Loucy (cell line): ENCODE data around the gene FOLR2.

Experiments used
- H2AFZ ChIP-seq: fragments of 200-600 bp; sonication (generic); 2 replicates; pipeline ENCODE4 v1.6.0; 2016; ENCODE audit warnings: antibody characterized with exemption, mild to moderate bottlenecking, low read length, moderate library complexity
- H3F3A ChIP-seq: fragments of 200-600 bp; 2 replicates; pipeline ENCODE4 v1.6.0; 2016; ENCODE audit warnings: antibody characterized with exemption, low read depth, mild to moderate bottlenecking
- H3K27me3 ChIP-seq: fragments of 200-600 bp; sonication (generic); 2 replicates; pipeline ENCODE4 v1.6.1; 2014; ENCODE audit warnings: low read length, mild to moderate bottlenecking; ENCODE audit not compliant: insufficient read depth, poor library complexity, severe bottlenecking
- H3K36me3 ChIP-seq: fragments of 200-600 bp; sonication (generic); 2 replicates; pipeline ENCODE4 v1.6.1; 2016; ENCODE audit warnings: low read length; ENCODE audit not compliant: insufficient read depth
- H3K4me1 ChIP-seq: fragments of 200-600 bp; sonication (generic); 2 replicates; pipeline ENCODE4 v1.5.1; 2014; ENCODE audit warnings: low read length, mild to moderate bottlenecking; ENCODE audit not compliant: insufficient read depth, poor library complexity, severe bottlenecking
- H3K4me2 ChIP-seq: fragments of 200-600 bp; sonication (generic); 2 replicates; pipeline ENCODE4 v1.6.0; 2014; ENCODE audit warnings: antibody characterized with exemption, low read length, low read depth, mild to moderate bottlenecking; ENCODE audit not compliant: poor library complexity, severe bottlenecking
- H3K4me3 ChIP-seq: fragments of 200-600 bp; sonication (generic); 2 replicates; pipeline ENCODE4 v1.5.1; 2014; ENCODE audit warnings: low read length, mild to moderate bottlenecking, mixed read lengths; ENCODE audit not compliant: poor library complexity, severe bottlenecking
- H3K79me2 ChIP-seq: fragments of 200-600 bp; sonication (generic); 2 replicates; pipeline ENCODE4 v1.6.1; 2014; ENCODE audit warnings: low read length; ENCODE audit not compliant: insufficient read depth
- H3K9ac ChIP-seq: fragments of 200-600 bp; sonication (generic); 2 replicates; pipeline ENCODE4 v1.6.0; 2014; ENCODE audit warnings: mild to moderate bottlenecking, low read depth, low read length, moderate library complexity; ENCODE audit not compliant: poor library complexity, severe bottlenecking
- H3K9me2 ChIP-seq: fragments of 200-600 bp; sonication (generic); replicated peaks from 2 replicates; pipeline ENCODE4 v1.6.1; 2016; ENCODE audit warnings: low read depth, low read length, mixed read lengths
- H3K9me3 ChIP-seq: fragments of 200-600 bp; sonication (generic); 2 replicates; pipeline ENCODE4 v1.6.1; 2014; ENCODE audit warnings: mild to moderate bottlenecking, antibody characterized with exemption, low read length, low read depth; ENCODE audit not compliant: insufficient read depth
- H4K20me1 ChIP-seq: fragments of 200-600 bp; sonication (generic); 2 replicates; pipeline ENCODE4 v1.6.0; 2014; ENCODE audit warnings: antibody characterized with exemption, low read length, mild to moderate bottlenecking; ENCODE audit not compliant: insufficient read depth, poor library complexity, severe bottlenecking
- EZH2phosphoT487 ChIP-seq: fragments of 200-600 bp; IDR thresholded peaks from 2 replicates; pipeline ENCODE4 v1.6.1; 2018; ENCODE audit warnings: antibody characterized with exemption, mild to moderate bottlenecking, moderate library complexity, borderline replicate concordance
- TF ChIP-seq, protein P1 (sequence below): fragments of 200-600 bp; sonication (generic); conservative IDR thresholded peaks from 2 replicates; pipeline ENCODE4 v1.5.1; 2014; ENCODE audit warnings: mild to moderate bottlenecking, antibody characterized with exemption, low read length

The FOLR2 gene

DNA sequence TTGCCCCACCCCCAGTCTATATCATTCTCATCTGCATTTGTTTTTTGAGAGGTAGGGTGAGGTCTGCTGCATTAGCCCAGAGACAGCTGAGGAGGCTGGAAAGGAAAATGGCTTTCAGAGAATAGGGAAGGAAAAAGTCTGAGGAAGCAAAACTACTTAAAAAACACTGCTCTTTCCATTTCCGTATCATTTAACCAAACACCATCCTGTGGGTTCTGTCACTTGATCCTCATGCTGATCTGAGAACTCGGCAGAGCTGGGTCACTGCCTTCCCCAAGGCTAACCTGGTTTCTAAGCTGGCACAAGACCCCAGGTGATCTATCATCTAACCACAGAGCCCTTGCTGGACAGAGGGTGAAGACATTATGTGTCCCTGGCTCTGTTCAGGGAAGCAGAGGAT lies 1.2 kb downstream of the FOLR2 start:
- H4K20me1 ChIP-seq: no peaks in the 10 kb centered on the region
- no peaks in the 10 kb centered on the region for H3K27me3 ChIP-seq
- H3K4me2 ChIP-seq: no peak overlapping the region
- no peak for TF ChIP-seq EZH2phosphoT487
- TF ChIP-seq, protein P1, sequence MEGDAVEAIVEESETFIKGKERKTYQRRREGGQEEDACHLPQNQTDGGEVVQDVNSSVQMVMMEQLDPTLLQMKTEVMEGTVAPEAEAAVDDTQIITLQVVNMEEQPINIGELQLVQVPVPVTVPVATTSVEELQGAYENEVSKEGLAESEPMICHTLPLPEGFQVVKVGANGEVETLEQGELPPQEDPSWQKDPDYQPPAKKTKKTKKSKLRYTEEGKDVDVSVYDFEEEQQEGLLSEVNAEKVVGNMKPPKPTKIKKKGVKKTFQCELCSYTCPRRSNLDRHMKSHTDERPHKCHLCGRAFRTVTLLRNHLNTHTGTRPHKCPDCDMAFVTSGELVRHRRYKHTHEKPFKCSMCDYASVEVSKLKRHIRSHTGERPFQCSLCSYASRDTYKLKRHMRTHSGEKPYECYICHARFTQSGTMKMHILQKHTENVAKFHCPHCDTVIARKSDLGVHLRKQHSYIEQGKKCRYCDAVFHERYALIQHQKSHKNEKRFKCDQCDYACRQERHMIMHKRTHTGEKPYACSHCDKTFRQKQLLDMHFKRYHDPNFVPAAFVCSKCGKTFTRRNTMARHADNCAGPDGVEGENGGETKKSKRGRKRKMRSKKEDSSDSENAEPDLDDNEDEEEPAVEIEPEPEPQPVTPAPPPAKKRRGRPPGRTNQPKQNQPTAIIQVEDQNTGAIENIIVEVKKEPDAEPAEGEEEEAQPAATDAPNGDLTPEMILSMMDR: no peak
- H3K4me3 ChIP-seq: no peak overlapping the region
- no peaks in the 10 kb centered on the region for H3K79me2 ChIP-seq
- peaks cover 12% of the 10 kb centered on the region for H3K4me1 ChIP-seq
- no peaks in the 10 kb centered on the region for H3F3A ChIP-seq
- no peaks in the 10 kb centered on the region for H3K9me3 ChIP-seq
- H2AFZ ChIP-seq: no peak overlapping the region
- H3K36me3 ChIP-seq: no peaks in the 10 kb centered on the region
- no peak overlapping the region for H3K9ac ChIP-seq
- H3K9me2 ChIP-seq: no peaks in the 10 kb centered on the region

DNA sequence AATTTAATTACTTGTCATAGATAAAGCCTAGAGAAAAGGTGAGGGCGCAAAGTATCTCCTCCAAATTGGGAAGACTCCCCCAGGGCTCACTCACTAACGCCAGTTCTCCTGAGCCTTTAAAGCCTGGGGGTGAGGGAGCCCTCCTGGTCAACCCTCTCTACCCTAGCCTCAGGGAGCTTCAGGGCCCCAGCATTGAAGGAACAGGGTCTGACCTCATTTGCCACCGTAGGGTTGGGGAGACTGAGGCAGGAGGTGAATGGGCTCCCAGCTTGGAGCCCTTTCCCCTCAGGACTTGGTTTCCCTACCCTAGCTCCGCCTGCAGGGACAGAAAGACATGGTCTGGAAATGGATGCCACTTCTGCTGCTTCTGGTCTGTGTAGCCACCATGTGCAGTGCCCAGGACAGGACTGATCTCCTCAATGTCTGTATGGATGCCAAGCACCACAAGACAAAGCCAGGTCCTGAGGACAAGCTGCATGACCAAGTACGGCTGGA lies 1.7 kb downstream of the FOLR2 start:
- Histone ChIP-seq H3K4me2 (no peak overlapping the region), H4K20me1 (no peaks in the 10 kb centered on the region), H3K36me3 (no peaks in the 10 kb centered on the region), H3K4me1 (peaks cover 13% of the 10 kb centered on the region), H3K79me2 (no peaks in the 10 kb centered on the region), H3K9ac (no peak overlapping the region), H3K4me3 (no peak overlapping the region), H2AFZ (no peak overlapping the region), H3K9me2 (no peaks in the 10 kb centered on the region), H3K9me3 (no peaks in the 10 kb centered on the region), H3K27me3 (no peaks in the 10 kb centered on the region), H3F3A (no peaks in the 10 kb centered on the region)
- TF ChIP-seq EZH2phosphoT487: no peak
- TF ChIP-seq, protein P1: no peak

DNA sequence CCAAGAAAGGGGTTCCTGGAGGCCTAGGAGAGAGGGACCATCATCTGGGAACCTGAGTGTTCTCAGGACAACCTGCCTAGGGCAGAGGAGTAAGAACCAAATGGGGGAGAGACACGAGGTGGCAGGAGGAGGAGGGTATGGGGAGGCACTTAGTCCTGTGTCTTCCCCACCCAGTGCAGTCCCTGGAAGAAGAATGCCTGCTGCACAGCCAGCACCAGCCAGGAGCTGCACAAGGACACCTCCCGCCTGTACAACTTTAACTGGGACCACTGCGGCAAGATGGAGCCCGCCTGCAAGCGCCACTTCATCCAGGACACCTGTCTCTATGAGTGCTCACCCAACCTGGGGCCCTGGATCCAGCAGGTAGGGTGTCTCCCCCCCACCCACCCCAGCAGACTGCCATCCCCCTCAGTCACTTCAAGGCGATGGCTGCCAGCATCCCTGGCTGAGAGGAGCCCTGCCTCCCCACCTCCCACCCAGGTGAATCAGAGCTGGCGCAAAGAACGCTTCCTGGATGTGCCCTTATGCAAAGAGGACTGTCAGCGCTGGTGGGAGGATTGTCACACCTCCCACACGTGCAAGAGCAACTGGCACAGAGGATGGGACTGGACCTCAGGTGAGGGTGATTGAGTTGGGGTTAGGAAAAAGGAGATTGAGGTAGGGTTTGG lies 4.2 kb downstream of the FOLR2 start:
- Histone ChIP-seq H3K4me2 (no peak overlapping the region), H2AFZ (no peak overlapping the region), H3F3A (no peaks in the 10 kb centered on the region), H3K36me3 (no peaks in the 10 kb centered on the region), H3K9me2 (no peaks in the 10 kb centered on the region), H3K4me1 (peaks cover 26% of the 10 kb centered on the region), H3K27me3 (no peaks in the 10 kb centered on the region), H3K79me2 (peaks cover 19% of the 10 kb centered on the region), H3K4me3 (no peak overlapping the region), H3K9ac (no peak overlapping the region), H4K20me1 (peaks cover 9% of the 10 kb centered on the region), H3K9me3 (no peaks in the 10 kb centered on the region)
- TF ChIP-seq EZH2phosphoT487: no peak
- TF ChIP-seq, protein P1: no peak
